ENCODE results near the gene VAC14.

- TF ChIP-seq CTCF (conservative IDR thresholded peaks at IDR 0.05; ENCODE audit: low read depth in 2 of 2) (no peak), EZH2 (IDR thresholded peaks at IDR 0.05; ENCODE audit: low read depth, unreplicated experiment) (no peak), ZNF114 (CRISPR knock-in tag; IDR thresholded peaks at IDR 0.05) (no peak), POLR2AphosphoS5 (IDR thresholded peaks at IDR 0.05; ENCODE audit: low read depth) (no peak)
These were observed 116.6 kb downstream of the VAC14 start for GRCh38 chr16:70684146-70685060.

All from GM23338 (cell line).